Cardiac fibroblast (primary cell): ENCODE measurements around the gene CAPN2.
A peak's percentile ranks its signal among the peaks of the same experiment; 100 is the strongest.
"Not testable (repeated sequence)": the region's sequence is repeated elsewhere in the genome, so short reads cannot be mapped to it uniquely, and the experiment has no call there.

ENCODE experiments used
- DNase-seq, 2 donors: peaks; one replicate each; pipeline versions ENCODE4 v3.0.0 to v3.0.0-alpha.2; 2010; ENCODE audit warnings: low read depth in 2 of 2
- H3K4me3 ChIP-seq, 2 donors: replicated peaks in 1 of 2; 1 replicate in 1 of 2; 2 replicates in 1 of 2; pipeline ENCODE4 v1.5.1; 2011; ENCODE audit warnings: low read depth in 2 of 2, low read length in 2 of 2, mild to moderate bottlenecking in 2 of 2, moderate library complexity in 1 of 2
- TF ChIP-seq, protein P1 (sequence below): IDR thresholded peaks from one replicate; pipeline ENCODE4 v1.5.1; 2011; ENCODE audit warnings: low read depth, mild to moderate bottlenecking, low read length, inconsistent platforms

The CAPN2 gene

DNA sequence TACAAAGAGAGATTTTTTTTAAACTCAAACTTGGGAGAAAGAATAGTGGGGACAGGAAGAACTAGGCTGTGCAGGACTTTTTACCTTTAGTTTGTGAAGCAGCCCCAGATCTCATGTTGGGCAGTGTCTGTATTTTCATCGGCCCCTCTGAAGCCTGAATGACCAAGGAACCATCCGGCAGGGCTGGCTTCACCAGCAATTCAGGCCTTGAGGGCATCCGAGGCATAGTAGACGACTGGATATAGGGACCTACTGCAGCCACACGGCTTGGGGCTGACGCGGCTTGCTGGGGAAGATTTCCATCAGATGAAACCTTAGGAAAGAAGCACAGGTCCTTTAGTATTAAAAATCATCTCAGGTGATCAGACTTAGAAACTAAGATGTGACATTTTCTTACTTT is 89.7 kb downstream of the CAPN2 start:
- no peak for DNase-seq
- TF ChIP-seq, protein P1, sequence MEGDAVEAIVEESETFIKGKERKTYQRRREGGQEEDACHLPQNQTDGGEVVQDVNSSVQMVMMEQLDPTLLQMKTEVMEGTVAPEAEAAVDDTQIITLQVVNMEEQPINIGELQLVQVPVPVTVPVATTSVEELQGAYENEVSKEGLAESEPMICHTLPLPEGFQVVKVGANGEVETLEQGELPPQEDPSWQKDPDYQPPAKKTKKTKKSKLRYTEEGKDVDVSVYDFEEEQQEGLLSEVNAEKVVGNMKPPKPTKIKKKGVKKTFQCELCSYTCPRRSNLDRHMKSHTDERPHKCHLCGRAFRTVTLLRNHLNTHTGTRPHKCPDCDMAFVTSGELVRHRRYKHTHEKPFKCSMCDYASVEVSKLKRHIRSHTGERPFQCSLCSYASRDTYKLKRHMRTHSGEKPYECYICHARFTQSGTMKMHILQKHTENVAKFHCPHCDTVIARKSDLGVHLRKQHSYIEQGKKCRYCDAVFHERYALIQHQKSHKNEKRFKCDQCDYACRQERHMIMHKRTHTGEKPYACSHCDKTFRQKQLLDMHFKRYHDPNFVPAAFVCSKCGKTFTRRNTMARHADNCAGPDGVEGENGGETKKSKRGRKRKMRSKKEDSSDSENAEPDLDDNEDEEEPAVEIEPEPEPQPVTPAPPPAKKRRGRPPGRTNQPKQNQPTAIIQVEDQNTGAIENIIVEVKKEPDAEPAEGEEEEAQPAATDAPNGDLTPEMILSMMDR, result no peak
- no peak overlapping the region for H3K4me3 ChIP-seq

DNA sequence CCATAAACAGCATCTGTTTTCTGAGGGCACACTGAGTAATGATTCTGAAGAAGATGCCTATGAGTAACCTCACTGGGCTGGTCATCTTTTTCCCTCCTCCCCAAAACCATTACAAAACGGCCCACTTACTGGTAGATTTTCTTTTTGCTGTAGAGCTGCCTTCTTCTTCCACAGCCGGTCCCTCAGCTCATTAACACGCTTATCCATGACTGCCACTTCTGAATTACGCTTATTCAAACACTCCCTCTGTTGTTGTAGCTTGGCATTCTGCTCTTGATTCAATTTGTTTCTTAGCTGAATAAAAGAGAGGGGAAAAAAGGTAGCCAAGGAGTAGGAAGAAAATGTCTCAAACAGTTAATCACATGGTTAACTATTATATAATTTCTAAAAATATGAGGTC is 90.3 kb downstream of the CAPN2 start:
- DNase-seq, result no peak
- TF ChIP-seq, protein P1, result no peak

DNA sequence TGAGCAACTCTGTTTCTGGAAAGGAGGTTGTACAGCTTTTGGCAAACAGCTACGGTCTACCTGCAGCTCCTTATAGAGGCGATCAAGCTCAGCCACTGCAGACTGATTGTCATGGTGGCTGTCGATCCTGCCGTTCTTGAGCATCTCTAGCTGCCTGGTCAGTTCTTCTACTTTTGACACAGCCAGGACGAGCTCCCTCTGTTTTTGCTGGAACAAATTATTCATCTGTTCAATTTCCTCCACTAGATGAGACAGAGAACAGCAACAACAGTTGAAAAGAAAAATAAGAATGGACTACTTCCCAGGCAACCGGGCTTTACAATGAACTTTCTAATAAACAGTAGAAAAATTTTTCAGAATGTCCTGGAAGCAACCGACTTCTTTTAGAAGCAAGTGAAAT is 90.9 kb downstream of the CAPN2 start:
- no peak overlapping the region for H3K4me3 ChIP-seq
- TF ChIP-seq, protein P1, result no peak
- DNase-seq, result no peak

More for the DNA sequence above, 90.3 kb downstream of the CAPN2 start:
- H3K4me3 ChIP-seq, result no peak overlapping the region

DNA sequence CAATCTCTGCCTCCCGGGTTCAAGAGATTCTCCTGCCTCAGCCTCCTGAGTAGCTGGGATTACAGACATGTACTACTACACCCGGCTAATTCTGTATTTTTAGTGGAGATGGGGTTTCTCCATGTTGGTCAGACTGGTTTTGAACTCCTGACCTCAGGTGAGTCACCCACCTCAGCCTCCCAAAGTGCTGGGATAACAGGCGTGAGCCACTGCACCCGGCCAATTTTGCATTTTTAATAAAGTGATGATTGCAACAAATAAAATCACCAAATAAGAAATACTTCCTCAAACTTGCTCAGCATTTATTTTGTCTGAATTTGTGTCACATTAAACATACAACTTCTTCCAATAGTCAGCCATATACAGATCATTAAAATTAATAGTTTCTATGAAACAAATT is 97.6 kb downstream of the CAPN2 start:
- DNase-seq, result peak in 1 of 2 donors; percentile 45

DNA sequence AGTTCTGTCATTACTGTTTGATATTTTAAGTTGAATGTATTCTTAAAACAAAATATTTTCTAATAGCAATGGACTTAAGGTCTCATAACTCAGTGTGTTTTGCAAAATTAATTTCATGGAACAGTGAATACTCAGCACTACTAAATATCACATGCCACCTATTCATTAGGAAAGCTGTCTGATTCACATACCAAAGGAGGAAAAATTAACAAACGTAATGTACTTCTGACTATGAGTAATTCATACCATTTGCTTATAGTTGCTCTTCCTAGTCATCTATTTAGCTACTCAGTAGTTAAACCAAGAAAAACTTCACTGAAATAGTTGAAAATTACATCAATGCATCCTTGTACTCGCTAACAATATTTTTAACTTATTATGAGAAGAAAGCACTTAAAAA is 98.2 kb downstream of the CAPN2 start:
- H3K4me3 ChIP-seq, result no peak overlapping the region
- TF ChIP-seq, protein P1, result no peak
- peak in 1 of 2 donors; percentile 41 for DNase-seq

More for the DNA sequence above, 97.6 kb downstream of the CAPN2 start:
- H3K4me3 ChIP-seq, result not testable (repeated sequence)

DNA sequence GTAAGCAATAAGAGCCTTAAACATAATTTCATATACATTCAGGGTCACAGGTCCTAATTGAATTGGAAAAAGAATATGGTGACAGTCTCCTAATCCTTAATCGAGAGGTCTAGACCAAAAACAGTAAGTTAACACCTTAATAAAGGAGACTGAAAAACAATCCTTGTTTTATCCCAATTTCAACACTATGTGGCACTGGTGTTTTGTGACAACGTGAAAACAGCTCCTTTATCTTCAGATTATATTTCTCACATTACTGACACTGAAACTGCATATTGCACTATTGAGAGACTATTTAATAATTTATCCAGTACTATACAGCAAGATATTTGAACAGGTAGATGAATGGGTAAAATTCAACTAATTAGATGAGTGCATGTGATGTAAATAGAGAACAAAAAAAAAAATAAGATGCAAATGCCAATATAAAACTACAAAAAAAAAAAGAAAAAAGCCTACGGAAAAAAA is 99.3 kb downstream of the CAPN2 start:
- H3K4me3 ChIP-seq, result no peak overlapping the region
- TF ChIP-seq, protein P1, result peak; percentile 35
- DNase-seq, result peak; percentile 64 to 70

DNA sequence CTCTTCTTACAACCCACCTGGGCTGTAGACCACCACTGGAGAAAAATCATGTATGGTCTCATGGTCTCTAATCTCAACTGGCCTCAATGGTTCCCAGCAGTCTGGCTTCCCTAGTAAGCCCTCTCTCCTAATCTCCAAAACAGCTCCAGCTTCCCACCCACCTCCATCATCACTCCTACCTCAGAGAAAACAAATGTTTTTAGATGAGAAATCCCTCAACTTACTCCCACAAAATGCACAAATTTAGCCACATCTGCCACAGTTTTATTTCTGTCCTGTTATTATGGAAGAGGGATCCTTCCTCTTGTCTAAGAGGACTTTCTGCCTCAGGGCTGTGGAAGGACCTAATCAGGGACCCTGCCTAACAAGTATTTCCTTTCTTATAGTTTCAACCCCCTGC is 101.3 kb downstream of the CAPN2 start:
- no peak overlapping the region for H3K4me3 ChIP-seq
- TF ChIP-seq, protein P1, result no peak
- no peak for DNase-seq
